NCI-H1417 treated with DMSO at 0.1 percent for 48 hours (cell line): Measurements from ENCODE around the gene EPHB1.

ENCODE experiments used
- DNase-seq: peaks from one replicate; lab custom pipeline; 2025; lab: John Stamatoyannopoulos, UW

Gene EPHB1

DNA sequence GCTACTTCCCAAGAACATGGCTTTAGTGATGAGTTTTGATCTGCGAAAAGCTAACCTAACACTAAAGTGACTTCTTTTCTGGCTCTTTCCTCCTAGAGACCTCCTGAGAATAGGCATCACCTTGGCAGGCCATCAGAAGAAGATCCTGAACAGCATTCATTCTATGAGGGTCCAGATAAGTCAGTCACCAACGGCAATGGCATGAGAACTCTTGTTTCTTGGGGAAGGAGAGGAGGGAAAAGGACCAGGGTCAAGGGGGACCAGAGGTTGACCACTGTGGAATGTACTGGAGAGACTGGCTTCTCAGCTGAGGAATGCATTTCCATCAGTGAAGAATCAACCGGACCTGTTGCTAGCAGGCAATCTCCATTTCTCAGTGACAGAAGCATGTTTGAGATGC, 463.9 kb downstream of the EPHB1 start:
- DNase-seq = no peak

DNA sequence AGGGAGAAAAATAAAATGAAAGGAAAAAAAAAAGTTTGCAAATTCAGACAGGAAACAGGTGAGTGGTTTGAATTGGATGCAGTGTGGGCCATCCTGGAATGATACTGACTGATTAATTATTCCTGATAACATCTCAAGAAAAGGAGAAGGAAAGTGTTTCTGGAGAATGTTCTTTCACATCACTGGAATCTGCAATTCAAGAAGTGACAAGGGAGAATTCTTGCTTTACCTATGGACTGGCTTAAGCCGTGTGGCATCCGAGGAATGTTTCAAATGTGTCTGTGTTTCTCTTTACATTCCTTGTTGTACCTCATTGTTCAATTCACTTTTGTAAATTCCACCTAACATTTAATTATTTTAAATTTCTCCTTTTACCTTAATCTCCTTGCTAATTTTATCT, 465.0 kb downstream of the EPHB1 start:
- no peak for DNase-seq

DNA sequence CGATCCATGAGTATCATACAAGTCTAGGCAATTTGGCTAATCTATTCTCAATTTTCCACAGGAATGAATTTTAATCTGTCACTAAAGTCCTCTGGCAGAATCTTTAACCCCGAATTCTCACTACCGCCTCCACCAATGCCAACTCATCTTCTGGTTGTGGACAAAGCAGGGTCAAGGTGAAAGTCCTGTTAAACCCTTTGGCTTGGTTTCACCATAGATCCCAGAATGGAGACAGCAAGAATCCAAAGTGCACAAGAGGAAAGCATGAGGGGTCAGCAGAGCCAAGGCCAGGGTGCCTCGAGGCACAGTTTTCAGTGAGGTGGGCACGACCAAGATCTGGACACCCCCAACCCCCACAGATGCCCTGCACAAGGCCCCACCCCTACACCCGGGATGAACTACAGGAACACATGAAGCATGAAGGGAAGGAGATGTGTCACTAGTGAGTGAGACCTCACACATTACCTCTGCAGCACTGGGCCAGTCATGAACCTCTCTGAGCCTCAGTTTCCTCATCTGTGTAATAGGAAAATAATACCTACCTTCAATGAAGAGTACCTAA, 466.2 kb downstream of the EPHB1 start:
- no peak for DNase-seq

DNA sequence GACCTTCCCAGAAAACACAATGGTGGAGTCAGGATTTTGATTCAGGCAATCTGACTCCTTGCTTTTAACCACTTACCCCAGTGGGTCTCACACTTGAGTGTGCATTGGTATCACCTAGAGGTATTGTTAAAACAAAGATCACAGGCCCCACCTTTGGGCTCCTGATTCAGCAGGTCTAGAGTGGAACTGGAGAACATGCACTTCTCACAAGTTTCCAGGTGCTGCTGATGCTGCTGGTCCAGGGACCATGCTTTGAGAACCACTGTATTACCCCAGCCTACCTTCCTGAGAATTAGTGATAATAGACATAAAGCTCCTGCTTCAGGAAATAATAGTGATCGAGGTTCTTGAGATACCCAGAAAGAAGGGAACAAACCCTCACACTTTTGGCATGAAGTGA, 466.9 kb downstream of the EPHB1 start:
- no peak for DNase-seq

DNA sequence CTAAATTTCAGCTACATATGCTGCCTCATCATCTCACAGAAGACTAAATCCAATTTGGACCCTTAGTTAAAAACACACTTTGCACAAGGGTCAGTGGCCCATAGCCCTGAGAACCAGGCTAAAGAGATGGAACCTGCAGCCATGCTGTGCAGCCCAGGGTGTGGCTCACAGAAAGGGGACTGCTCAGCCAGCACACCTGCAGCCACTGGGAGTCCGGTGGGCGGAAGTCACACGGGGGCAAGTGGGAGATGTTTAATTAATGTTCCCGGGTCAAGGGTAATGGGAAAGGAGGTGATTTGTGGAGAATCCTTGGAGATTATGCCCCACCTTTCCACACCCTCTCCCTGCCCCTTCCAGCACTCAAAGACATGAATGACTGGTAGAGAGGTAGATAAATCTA, 467.4 kb downstream of the EPHB1 start:
- no peak for DNase-seq

DNA sequence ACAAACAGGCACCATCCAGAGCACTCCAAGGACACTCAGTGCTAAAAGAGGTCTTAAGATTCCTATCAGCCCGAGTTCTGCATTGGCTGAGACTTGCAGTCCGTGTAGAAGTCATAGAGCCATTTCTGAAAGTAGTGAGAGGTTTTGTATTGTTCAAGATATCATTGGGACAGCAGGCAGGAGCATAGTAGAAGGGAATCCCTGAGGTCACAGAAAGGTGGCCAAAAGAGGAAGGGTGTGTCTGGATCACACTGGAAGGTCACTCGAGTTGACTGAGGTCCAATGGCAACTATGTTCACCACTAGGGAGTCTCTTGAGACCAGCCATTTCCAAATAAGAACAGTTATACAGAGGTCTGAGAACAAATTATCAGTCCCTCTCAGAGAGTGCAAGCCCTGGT, 468.3 kb downstream of the EPHB1 start:
- no peak for DNase-seq

DNA sequence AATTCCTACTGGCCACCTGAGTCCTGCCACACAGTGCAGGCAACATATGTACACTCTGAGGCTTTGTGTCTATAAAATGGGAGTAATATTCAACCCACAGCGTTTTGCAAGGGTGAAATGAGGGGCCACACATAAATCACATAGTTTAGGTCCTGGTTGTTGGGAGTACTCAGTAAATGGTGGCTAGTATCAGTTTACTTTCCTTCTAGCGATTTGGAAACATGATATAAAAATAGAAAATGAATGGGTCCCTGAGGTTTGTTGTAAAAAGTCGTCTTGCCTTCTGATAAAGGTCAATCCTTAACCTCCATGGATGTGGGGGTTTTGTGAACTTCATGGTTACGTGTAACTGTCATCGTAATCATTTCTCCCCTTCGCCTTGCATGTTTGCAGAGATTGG, 472.4 kb downstream of the EPHB1 start:
- DNase-seq = no peak

DNA sequence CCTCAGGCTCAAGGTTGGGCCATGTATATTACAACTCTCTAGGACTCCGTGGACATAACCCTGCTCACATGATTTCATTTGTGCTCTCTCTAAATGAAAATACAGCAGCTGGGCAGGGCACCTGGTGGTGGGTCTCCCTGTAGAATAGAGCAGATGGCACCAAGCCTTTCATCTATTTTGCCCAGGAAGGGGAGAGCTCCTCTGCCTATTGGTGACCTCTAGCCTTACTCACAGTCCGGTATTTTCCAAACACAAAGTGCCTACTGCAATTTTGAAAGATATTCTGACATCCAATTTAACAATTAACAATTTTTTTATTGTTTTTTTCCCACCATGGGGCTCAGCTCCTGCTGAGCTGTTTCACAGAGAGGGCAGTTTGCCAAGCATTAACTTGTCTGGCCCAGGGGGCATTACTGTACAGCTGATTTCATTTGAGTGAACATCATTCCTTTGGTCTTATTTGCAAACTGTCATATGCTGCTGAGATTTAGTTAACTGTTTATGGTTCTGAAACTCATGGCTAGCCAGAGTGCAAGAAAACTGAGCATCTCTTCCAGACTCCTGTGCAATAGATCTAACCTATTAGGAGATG, 474.0 kb downstream of the EPHB1 start:
- peak; percentile 26 for DNase-seq

DNA sequence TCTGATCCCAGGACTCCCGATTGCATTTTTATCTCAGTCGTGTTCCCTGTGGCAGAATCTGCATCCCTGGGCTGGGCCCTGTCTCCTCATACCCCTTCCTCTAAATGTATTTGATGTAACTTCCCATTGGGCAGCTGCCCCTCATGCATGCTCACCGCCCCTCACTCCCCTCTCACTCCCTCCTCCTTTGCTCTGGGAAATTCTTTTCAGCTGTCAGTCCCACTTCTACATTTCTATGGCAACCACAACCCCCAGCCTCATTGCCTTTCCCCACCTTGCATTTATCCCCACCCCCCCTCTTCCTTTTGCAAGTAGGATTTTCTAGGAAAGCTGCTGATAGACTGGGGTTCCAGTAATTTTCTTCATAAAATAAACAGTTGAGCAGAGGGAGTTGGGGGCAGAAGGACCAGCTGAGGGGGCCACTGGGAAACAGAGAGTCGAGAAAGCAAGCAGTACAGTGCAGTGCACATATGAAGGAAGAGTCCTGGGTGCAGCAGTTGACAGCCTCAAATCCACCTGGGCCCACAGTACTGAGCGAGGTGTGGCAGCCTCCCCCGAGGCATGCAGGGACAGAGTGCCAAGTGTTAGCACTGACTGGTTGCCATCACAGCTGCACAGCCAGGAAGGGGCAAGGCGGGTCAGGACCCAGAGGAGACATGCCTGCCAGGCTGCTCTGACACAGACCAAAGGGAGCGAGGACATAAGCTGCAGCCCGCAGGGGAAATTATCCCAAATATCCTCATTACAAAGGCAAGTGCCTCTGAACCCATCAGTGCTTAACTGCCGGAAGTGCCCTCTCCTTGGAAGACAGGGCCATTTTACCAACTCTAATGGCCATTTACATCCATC, 476.3 kb downstream of the EPHB1 start:
- DNase-seq = no peak

DNA sequence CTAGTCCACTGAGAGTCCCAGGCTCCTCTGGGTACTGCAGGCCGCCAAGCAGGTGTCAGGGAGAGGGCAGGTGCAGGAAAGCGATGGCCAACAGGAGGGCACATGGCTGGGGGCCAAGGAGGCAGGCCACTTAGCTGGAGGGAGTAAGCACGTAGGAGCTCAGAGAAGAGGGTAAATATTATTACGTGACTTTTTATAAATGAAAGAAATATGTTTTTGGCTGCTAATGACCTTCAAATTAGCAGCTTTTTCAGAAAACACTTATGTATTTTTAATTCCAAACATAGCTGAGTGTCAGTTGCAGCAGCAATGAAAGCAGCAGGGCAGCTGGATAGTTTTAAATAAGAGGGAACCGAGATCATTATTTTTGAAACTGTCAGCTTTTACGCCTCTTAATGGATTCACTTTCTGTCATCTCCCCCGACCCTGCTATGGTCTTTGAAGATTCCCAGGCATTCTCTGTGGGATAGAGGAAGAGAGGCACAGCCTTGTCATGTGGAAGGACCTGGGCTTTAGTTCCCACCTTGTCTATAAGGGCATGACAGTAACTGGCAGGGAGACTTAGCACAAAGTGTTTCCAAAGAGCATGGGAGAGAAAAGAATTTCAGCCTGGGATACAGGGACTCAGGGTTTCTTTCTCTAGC, 477.1 kb downstream of the EPHB1 start:
- DNase-seq = peak; percentile 97

DNA sequence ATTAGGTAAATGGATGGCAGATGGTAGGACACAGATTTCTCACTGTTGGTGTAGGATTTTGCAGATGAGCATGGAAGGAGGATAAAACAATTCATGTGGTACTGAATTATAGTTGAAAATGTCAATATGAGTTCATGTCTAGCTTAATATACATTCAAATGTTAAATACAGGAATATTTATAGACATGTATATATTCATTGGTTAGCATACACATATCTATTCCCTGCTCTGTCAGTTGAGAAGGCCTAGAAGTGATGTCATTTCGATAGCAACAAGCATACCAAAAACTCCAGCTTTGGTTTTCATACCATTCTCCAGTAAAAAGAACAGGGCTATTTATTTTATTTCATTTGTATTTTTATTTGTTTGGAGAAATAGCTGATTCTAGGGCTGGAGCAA, 497.1 kb downstream of the EPHB1 start:
- DNase-seq = no peak

DNA sequence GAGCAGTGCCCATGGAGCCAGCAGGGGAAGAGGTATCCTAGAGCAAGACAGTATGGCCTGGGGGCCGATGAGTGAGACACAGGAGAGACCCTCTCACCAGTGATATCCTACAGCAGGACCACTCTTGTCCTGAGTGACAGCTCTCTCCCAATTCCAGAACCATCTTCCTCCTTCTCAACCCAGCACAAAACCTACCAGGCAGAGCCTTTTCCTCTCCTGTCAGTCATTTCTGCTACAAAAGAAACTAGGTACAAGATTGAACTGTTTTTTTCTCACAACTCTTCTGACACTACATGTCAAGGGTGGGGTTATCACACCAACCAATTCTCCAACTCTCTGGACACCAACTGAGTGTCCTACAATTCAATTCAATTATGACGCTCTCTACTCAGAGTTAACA, 506.6 kb downstream of the EPHB1 start:
- DNase-seq = no peak

DNA sequence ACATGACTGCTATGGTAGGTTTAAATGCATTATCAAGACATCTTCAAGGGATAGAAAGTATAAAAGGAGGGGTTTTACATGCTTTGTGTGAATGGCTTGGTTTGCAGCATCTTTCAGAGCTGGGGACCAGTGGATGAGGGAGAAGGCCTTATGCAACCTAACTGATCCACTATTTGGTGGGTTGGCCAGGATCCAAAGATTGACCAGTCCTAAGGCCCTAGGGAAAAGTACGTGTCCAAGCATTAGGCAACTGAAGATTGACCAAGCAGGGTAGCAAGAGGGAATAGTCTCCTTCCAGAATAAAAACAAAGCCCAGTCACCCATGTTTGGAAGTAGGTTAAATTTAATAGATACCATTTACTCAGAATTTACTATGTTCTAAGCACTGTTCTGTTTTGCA, 509.3 kb downstream of the EPHB1 start:
- DNase-seq = no peak
